Subcutaneous abdominal adipose tissue (tissue), 5 donors: ENCODE data around the gene PLIN4.

Experiments used
- H3K27ac ChIP-seq: one replicate; pipeline ENCODE4 v1.7.0; 2013; ENCODE audit warnings: low read depth, mild to moderate bottlenecking, inconsistent platforms, low read length, moderate library complexity
- H3K27me3 ChIP-seq, 5 donors: one replicate each; pipeline ENCODE4 v1.7.0; 2013; ENCODE audit warnings: low read length in 5 of 5, inconsistent platforms in 1 of 5; ENCODE audit not compliant: control insufficient read depth in 5 of 5, insufficient read depth in 4 of 5
- H3K36me3 ChIP-seq, 5 donors: one replicate each; pipeline ENCODE4 v1.7.0; 2013; ENCODE audit warnings: low read length in 5 of 5; ENCODE audit not compliant: control insufficient read depth in 5 of 5, insufficient read depth in 5 of 5
- H3K4me1 ChIP-seq, 5 donors: one replicate each; pipeline ENCODE4 v1.7.0; 2013; ENCODE audit warnings: low read length in 5 of 5, mild to moderate bottlenecking in 3 of 5, moderate library complexity in 1 of 5; ENCODE audit not compliant: control insufficient read depth in 5 of 5, insufficient read depth in 5 of 5
- H3K4me3 ChIP-seq, 5 donors: one replicate each; pipeline ENCODE4 v1.7.0; 2013; ENCODE audit warnings: low read length in 5 of 5, low read depth in 1 of 5
- H3K9ac ChIP-seq, 5 donors: one replicate each; pipeline ENCODE4 v1.7.0; 2013; ENCODE audit warnings: low read length in 5 of 5, mild to moderate bottlenecking in 4 of 5, moderate library complexity in 3 of 5
- H3K9me3 ChIP-seq, 5 donors: one replicate each; pipeline ENCODE4 v1.7.0; 2013; ENCODE audit warnings: low read length in 5 of 5; ENCODE audit not compliant: control insufficient read depth in 5 of 5
- donor health status: healthy.
- donor health status: healthy.
- donor health status: healthy.
- donor health status: healthy.
- donor health status: healthy.

Gene PLIN4

GRCh38 chr19:4457654-4458395 lies 60.5 kb downstream of the PLIN4 start, which contains the start of gene UBXN6:
UBXN6 (minus strand) TSS chr19:4457794; CDS start chr19:4457697, 97 bp downstream.
- H3K9me3 ChIP-seq, result no peaks in the 10 kb centered on the region

GRCh38 chr19:4456843-4457653 lies 61.2 kb downstream of the PLIN4 start:
- H3K4me1 ChIP-seq, result peaks cover 3 to 36% (median 33%) of the 10 kb centered on the region in 5 donors
- peak overlapping the region; percentile 81 for H3K27ac ChIP-seq
- H3K4me3 ChIP-seq, result peak overlapping the region; percentile 63 to 80 (median 74)
- H3K9ac ChIP-seq, result peak overlapping the region in 4 of 5 donors; percentile 66 to 79 (median 72)
- no peaks in the 10 kb centered on the region for H3K27me3 ChIP-seq
- no peaks in the 10 kb centered on the region for H3K9me3 ChIP-seq
- H3K36me3 ChIP-seq, result peaks cover 0 to 25% (median 23%) of the 10 kb centered on the region in 5 donors

More at GRCh38 chr19:4457654-4458395, 60.5 kb downstream of the PLIN4 start, which contains the start of gene UBXN6:
- Histone ChIP-seq H3K27me3 (no peaks in the 10 kb centered on the region), H3K9ac (peak within 1 kb of the TSS in 4 of 5 donors; percentile 66 to 79 (median 72)), H3K4me3 (peak within 1 kb of the TSS; percentile 70 to 97 (median 80)), H3K36me3 (peaks cover 0 to 17% (median 15%) of the 10 kb centered on the region in 5 donors), H3K4me1 (peaks cover 3 to 36% (median 33%) of the 10 kb centered on the region in 5 donors), H3K27ac (peak within 1 kb of the TSS; percentile 81)

- peak overlapping the region in 4 of 5 donors; percentile 66 to 75 (median 71) for H3K9ac ChIP-seq
- H3K4me3 ChIP-seq, result peak overlapping the region; percentile 54 to 80 (median 74)
- H3K36me3 ChIP-seq, result peaks cover 0 to 30% (median 28%) of the 10 kb centered on the region in 5 donors
- peak overlapping the region; percentile 81 for H3K27ac ChIP-seq
- no peaks in the 10 kb centered on the region for H3K27me3 ChIP-seq
- H3K4me1 ChIP-seq, result peaks cover 3 to 36% (median 33%) of the 10 kb centered on the region in 5 donors
- H3K9me3 ChIP-seq, result no peaks in the 10 kb centered on the region
Observed at GRCh38 chr19:4456476-4456842, 61.8 kb downstream of the PLIN4 start.

- H3K4me3 ChIP-seq, result peak overlapping the region; percentile 54 to 80 (median 74)
- no peaks in the 10 kb centered on the region for H3K27me3 ChIP-seq
- H3K9me3 ChIP-seq, result no peaks in the 10 kb centered on the region
- peaks cover 0 to 36% (median 34%) of the 10 kb centered on the region in 5 donors for H3K36me3 ChIP-seq
- peak overlapping the region in 4 of 5 donors; percentile 66 to 75 (median 71) for H3K9ac ChIP-seq
- peak overlapping the region; percentile 81 for H3K27ac ChIP-seq
- H3K4me1 ChIP-seq, result peaks cover 3 to 36% (median 33%) of the 10 kb centered on the region in 5 donors
Observed at GRCh38 chr19:4455719-4456475, 62.4 kb downstream of the PLIN4 start.

GRCh38 chr19:4454747-4455718 lies 63.3 kb downstream of the PLIN4 start:
- Histone ChIP-seq H3K27me3 (no peaks in the 10 kb centered on the region), H3K27ac (peak overlapping the region; percentile 81), H3K4me1 (peaks cover 3 to 36% (median 33%) of the 10 kb centered on the region in 5 donors), H3K36me3 (peaks cover 0 to 43% (median 39%) of the 10 kb centered on the region in 5 donors), H3K9ac (peak overlapping the region; percentile 8 to 68 (median 19)), H3K9me3 (no peaks in the 10 kb centered on the region), H3K4me3 (peak overlapping the region in 3 of 5 donors; percentile 37 to 74 (median 74))

- Histone ChIP-seq H3K9ac (no peak overlapping the region), H3K36me3 (peaks cover 0 to 57% (median 51%) of the 10 kb centered on the region in 5 donors), H3K4me1 (peaks cover 3 to 47% (median 36%) of the 10 kb centered on the region in 5 donors), H3K4me3 (no peak overlapping the region), H3K27me3 (no peaks in the 10 kb centered on the region), H3K9me3 (no peaks in the 10 kb centered on the region), H3K27ac (no peak overlapping the region)
Observed at GRCh38 chr19:4453232-4454179, 64.8 kb downstream of the PLIN4 start.

- Histone ChIP-seq H3K36me3 (peaks cover 0 to 68% (median 62%) of the 10 kb centered on the region in 5 donors), H3K27ac (no peak overlapping the region)
Observed at GRCh38 chr19:4452230-4452990, 65.9 kb downstream of the PLIN4 start.

More at GRCh38 chr19:4452230-4452990, 65.9 kb downstream of the PLIN4 start:
- Histone ChIP-seq H3K9ac (no peak overlapping the region), H3K4me1 (peaks cover 3 to 42% (median 31%) of the 10 kb centered on the region in 5 donors), H3K27me3 (no peaks in the 10 kb centered on the region), H3K4me3 (no peak overlapping the region), H3K9me3 (no peaks in the 10 kb centered on the region)
